Smooth muscle cell (in vitro differentiated cells): ENCODE data around the gene TOR1AIP1. TPM values are rescaled to one million over a fixed set of nuclear protein-coding genes. Genes with fewer than 3 reads are reported as not detected.
"Not testable (repeated sequence)": the region's sequence is repeated elsewhere in the genome, so short reads cannot be mapped to it uniquely, and the experiment has no call there.

Source experiments
- DNase-seq: peaks from one replicate; lab custom pipeline; 2025; ENCODE audit not compliant: unreplicated experiment; lab: John Stamatoyannopoulos, UW
- H2AFZ ChIP-seq: fragments of 200-600 bp; sonication (generic); 2 replicates; pipeline ENCODE4 v1.6.0; 2016; ENCODE audit warnings: antibody characterized with exemption, low read depth, mild to moderate bottlenecking
- H3F3A ChIP-seq: fragments of 200-600 bp; sonication (generic); 2 replicates; pipeline ENCODE4 v1.6.0; 2017; ENCODE audit warnings: antibody characterized with exemption, low read depth
- H3K27ac ChIP-seq: fragments of 200-600 bp; sonication (generic); 2 replicates; pipeline ENCODE4 v1.5.1; 2016; ENCODE audit warnings: low read depth, mild to moderate bottlenecking
- H3K27me3 ChIP-seq: fragments of 200-600 bp; sonication (generic); 2 replicates; pipeline ENCODE4 v1.6.1; 2016; ENCODE audit warnings: low read depth, mild to moderate bottlenecking
- H3K36me3 ChIP-seq: fragments of 200-600 bp; sonication (generic); 2 replicates; pipeline ENCODE4 v1.5.1; 2016; ENCODE audit warnings: low read depth
- H3K4me1 ChIP-seq: fragments of 200-600 bp; sonication (generic); 2 replicates; pipeline ENCODE4 v1.5.1; 2016; ENCODE audit warnings: low read depth
- H3K4me2 ChIP-seq: fragments of 200-600 bp; sonication (generic); 2 replicates; pipeline ENCODE4 v1.6.0; 2016; ENCODE audit warnings: mild to moderate bottlenecking
- H3K4me3 ChIP-seq: fragments of 200-600 bp; sonication (generic); 2 replicates; pipeline ENCODE4 v1.5.1; 2016; ENCODE audit warnings: mild to moderate bottlenecking
- H3K79me2 ChIP-seq: fragments of 200-600 bp; sonication (generic); 2 replicates; pipeline ENCODE4 v1.6.0; 2016; ENCODE audit warnings: low read depth, mild to moderate bottlenecking
- H3K9ac ChIP-seq: fragments of 200-600 bp; sonication (generic); 2 replicates; pipeline ENCODE4 v1.6.0; 2016; ENCODE audit warnings: low read depth
- H3K9me3 ChIP-seq: fragments of 200-600 bp; sonication (generic); replicated peaks from 2 replicates; pipeline ENCODE4 v1.5.1; 2016; ENCODE audit warnings: low read depth
- H4K20me1 ChIP-seq: fragments of 200-600 bp; sonication (generic); 2 replicates; pipeline ENCODE4 v1.6.0; 2016; ENCODE audit warnings: low read depth
- CTCF ChIP-seq: fragments of 200-600 bp; sonication (generic); IDR thresholded peaks from 2 replicates; pipeline ENCODE4 v1.5.1; 2017; ENCODE audit warnings: borderline replicate concordance, mild to moderate bottlenecking, antibody characterized with exemption; ENCODE audit not compliant: insufficient read depth, poor library complexity, severe bottlenecking
- WGBS: methylation state at CpG from one replicate; pipeline ENCODE4 v1.1.7; 2016; ENCODE audit warnings: low lambda C conversion rate; 5-methylcytosine and 5-hydroxymethylcytosine counted together
- polyA plus RNA-seq: library from polyadenylated mRNA; unstranded; fragments of >200 nt; fragmentation: Nextera tagmentation; extraction: Ambion mirVana; gene quantifications from 2 replicates; pipeline ENCODE4 v1.2.1, GENCODE V29; 2016
- total RNA-seq: library from RNA; depleted of rRNA; stranded (reverse); fragments of >200 nt; gene quantifications from 2 replicates; pipeline ENCODE4 v1.2.3, GENCODE V29; 2014

TOR1AIP1 gene
- total RNA-seq (36.5 and 46.2 TPM in 2 replicates), polyA plus RNA-seq (24.0 and 25.8 TPM in 2 replicates)

GRCh38 chr1:179882253-179883039 lies at the start of gene TOR1AIP1:
TSS of gene TOR1AIP1 (plus strand) at chr1:179882285. CDS start at chr1:179882503, 218 bp downstream.
- peak; percentile 90 for DNase-seq
- TF ChIP-seq CTCF = peak; percentile 27
- H4K20me1 ChIP-seq = peaks cover 3% of the 10 kb centered on the region
- H3K9ac ChIP-seq = peak within 1 kb of the TSS; percentile 99
- H3K79me2 ChIP-seq = peaks cover 28% of the 10 kb centered on the region
- peak within 1 kb of the TSS; percentile 92 for H3K4me2 ChIP-seq
- H3F3A ChIP-seq = peaks cover 9% of the 10 kb centered on the region
- H3K27me3 ChIP-seq = no peaks in the 10 kb centered on the region
- WGBS = 1% methylated on average over 63 of the region's 72 CpGs
- H3K27ac ChIP-seq = peak within 1 kb of the TSS; percentile 100
- H3K4me3 ChIP-seq = peak within 1 kb of the TSS; percentile 83
- peaks cover 10% of the 10 kb centered on the region for H3K36me3 ChIP-seq
- H2AFZ ChIP-seq = peak within 1 kb of the TSS; percentile 82
- no peaks in the 10 kb centered on the region for H3K9me3 ChIP-seq
- peaks cover 7% of the 10 kb centered on the region for H3K4me1 ChIP-seq

GRCh38 chr1:179836686-179837445 lies 45.2 kb upstream of the TOR1AIP1 start:
- H3K79me2 ChIP-seq, H3K4me1 ChIP-seq, H3F3A ChIP-seq, H3K27ac ChIP-seq, H3K9ac ChIP-seq, DNase-seq, H3K9me3 ChIP-seq, H3K27me3 ChIP-seq, H3K36me3 ChIP-seq, H2AFZ ChIP-seq, H3K4me3 ChIP-seq, H3K4me2 ChIP-seq: not testable (repeated sequence)
- WGBS = 98% methylated on average over 33 of the region's 38 CpGs
- peaks cover 57% of the 10 kb centered on the region for H4K20me1 ChIP-seq

GRCh38 chr1:179840107-179840506 lies 42.0 kb upstream of the TOR1AIP1 start:
- H3K9me3 ChIP-seq = no peaks in the 10 kb centered on the region
- H3K4me2 ChIP-seq = no peak overlapping the region
- WGBS = 85% methylated on average over 3 of the region's 3 CpGs
- no peak overlapping the region for H3K27ac ChIP-seq
- peaks cover 85% of the 10 kb centered on the region for H4K20me1 ChIP-seq
- no peak overlapping the region for H3K9ac ChIP-seq
- H3K4me3 ChIP-seq = no peak overlapping the region
- no peak for DNase-seq
- H3K4me1 ChIP-seq = no peaks in the 10 kb centered on the region
- H3K36me3 ChIP-seq = no peaks in the 10 kb centered on the region
- no peaks in the 10 kb centered on the region for H3K27me3 ChIP-seq
- no peaks in the 10 kb centered on the region for H3K79me2 ChIP-seq
- peaks cover 8% of the 10 kb centered on the region for H3F3A ChIP-seq
- H2AFZ ChIP-seq = no peak overlapping the region
- TF ChIP-seq CTCF = no peak

- no peak overlapping the region for H3K4me2 ChIP-seq
- 95% methylated on average over 3 of the region's 3 CpGs for WGBS
- TF ChIP-seq CTCF = no peak
Observed at GRCh38 chr1:179848233-179848632, 33.9 kb upstream of the TOR1AIP1 start.

More at GRCh38 chr1:179848233-179848632, 33.9 kb upstream of the TOR1AIP1 start:
- Histone ChIP-seq H3K4me1 (no peaks in the 10 kb centered on the region), H3K36me3 (peaks cover 45% of the 10 kb centered on the region), H3K27ac (no peak overlapping the region), H3F3A (no peaks in the 10 kb centered on the region), H3K4me3 (no peak overlapping the region), H3K79me2 (no peaks in the 10 kb centered on the region), H3K27me3 (no peaks in the 10 kb centered on the region), H3K9me3 (no peaks in the 10 kb centered on the region), H2AFZ (no peak overlapping the region), H3K9ac (no peak overlapping the region), H4K20me1 (peaks cover 58% of the 10 kb centered on the region)
- DNase-seq = no peak
